Activated CD4-positive, alpha-beta T cell treated with anti-CD3 and anti-CD28 coated beads, Interleukin-2, amount 50 U/mL, for 48 hours (primary cell): ENCODE measurements around the gene SH3BP5.

Source experiments
- DNase-seq, 2 experiments: peaks; one replicate each; pipeline ENCODE4 v3.0.0-alpha.2; 2020

The SH3BP5 gene

DNA sequence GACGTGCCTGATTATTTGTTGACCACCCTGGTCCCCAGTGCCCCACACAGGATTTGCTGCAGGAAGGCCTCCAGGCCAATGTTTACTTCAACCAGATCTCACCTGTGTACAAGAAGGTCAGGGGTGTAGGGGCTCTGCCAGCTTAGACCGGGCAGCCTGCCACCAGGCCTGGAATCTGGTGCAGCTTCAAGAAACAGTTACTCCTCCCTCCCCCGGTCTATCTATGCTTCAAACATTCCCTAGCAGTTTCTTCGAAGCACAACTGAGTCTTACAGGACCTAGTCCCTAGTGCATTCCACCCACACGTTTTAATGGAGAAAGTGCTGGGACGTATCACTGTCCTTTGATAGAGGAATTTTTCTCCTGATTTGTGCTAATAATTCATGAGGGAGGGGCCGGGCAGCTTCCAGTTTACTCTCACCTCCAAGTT is 8.0 kb downstream of the SH3BP5 start:
- no peak for DNase-seq

GRCh38 chr3:15323063-15323462 is 9.3 kb downstream of the SH3BP5 start:
- DNase-seq = no peak

GRCh38 chr3:15321349-15321748 is 11.0 kb downstream of the SH3BP5 start:
- DNase-seq = no peak

- no peak for DNase-seq
Observed at GRCh38 chr3:15319575-15319974, 12.8 kb downstream of the SH3BP5 start.

GRCh38 chr3:15319136-15319535 is 13.2 kb downstream of the SH3BP5 start:
- DNase-seq = no peak

- DNase-seq = no peak
Observed at GRCh38 chr3:15318661-15319060, 13.7 kb downstream of the SH3BP5 start.

DNA sequence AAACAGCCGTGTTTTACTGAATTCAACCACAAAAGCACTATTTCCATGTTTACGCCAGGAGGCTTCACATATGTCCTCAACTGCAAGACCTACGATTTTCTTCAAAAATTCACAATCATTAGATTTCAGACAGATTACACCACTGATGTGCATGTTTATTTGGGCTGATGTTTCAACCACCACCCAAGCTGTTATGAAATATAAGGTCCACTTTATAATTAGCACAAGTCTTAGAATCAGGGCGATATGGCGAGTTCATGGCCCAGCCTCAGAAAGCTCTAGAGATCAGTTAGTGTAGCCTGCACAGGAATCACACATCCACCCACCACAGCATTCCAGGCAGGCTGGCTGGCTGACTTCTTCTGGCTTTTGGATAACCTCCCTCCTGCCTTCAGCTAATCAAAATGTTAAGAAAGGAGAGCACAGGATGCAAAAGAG is 15.4 kb downstream of the SH3BP5 start:
- DNase-seq = no peak

- no peak for DNase-seq
Observed at GRCh38 chr3:15315003-15315402, 17.4 kb downstream of the SH3BP5 start.

DNA sequence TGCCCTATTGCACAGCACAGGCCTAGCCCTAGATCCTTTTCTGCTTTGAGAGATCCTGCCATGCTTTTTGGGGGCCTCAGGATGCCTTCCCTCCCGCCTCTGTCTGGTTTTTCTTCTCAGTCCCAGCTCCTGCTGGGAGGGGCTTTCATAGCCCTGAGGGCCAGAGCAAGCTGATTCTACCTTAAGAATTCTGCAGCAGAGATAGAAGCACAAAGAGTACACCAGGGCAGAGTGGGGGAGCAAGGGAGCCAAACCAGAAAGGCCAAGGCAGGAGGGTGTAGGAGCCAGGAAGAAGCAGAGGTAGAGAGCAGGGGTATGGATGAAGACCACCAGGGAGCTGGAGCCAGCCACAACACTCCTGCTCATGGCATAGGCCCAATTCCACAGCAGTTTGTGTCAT is 18.1 kb downstream of the SH3BP5 start:
- no peak for DNase-seq

DNA sequence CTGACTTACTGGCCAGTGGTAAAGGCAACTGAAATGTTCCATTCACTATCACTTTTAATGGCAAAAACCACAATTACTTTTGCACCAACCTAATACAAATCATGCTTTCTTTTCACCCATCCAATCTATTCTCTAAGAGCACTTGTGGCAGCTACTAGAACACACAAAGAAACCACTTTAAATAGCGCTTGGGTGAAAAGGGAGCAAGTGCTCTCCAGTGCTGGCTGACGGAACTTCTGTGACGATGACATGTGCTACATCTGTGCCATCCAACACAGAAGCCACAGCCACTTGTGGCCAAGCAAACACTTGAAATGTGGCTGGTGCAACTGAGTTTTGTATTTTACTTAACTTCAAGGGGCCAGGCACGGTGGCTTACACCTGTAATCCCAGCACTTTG is 18.9 kb downstream of the SH3BP5 start:
- DNase-seq = no peak

- DNase-seq = no peak
Observed at GRCh38 chr3:15312550-15312949, 19.8 kb downstream of the SH3BP5 start.

GRCh38 chr3:15310491-15311370 is 21.7 kb downstream of the SH3BP5 start:
- DNase-seq = peak; percentile 60 to 74

DNA sequence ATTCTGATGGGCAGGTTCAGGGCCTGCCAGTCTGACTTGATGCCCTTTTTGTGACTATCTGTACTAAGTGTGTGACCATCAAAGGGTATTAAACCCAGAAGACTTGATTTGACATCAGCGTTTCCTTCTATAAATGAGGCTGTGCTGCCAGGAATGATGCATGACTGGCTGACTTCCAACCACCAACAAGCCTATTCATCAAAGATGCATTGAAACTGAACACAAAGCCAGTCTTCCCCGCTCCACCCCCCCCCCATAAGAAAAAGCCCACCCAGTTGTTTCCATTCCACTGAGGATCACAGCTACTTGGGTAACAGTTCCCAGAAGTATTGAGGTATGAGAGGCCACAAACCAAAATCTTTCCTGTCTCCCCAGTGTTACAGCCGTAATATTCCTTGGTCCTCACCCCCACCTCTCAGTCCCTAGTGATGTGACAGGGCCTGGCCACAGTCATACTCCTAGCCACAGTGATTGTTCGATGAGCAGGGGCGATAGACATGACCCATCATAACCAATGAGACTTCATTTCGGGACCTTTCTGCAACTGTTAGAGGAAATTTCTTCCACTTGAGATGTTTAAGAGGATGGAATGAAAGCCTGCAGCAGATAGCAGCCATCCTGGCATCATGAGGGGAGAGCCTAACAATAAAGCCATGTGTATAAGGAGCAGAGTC is 22.6 kb downstream of the SH3BP5 start:
- peak; percentile 67 to 73 for DNase-seq

- no peak for DNase-seq
Observed at GRCh38 chr3:15307580-15307979, 24.8 kb downstream of the SH3BP5 start.

DNA sequence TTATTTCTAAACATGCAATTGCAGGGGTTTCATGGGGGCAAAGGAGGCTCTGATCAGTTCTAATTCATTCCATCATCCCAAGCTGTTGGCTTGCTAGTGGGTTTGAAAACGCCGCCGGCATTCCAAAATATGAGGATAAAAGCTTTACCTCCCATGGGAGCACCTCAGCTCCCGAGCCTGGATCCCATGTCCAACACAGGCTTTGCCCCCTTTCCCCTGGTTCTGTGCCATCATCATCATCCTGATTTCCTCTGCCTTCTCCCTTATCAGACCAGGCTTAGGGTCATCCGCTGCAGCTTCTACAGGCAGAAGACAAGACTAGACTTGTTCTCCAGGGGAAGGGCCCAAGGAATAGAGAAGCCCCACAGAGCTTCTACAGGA is 25.4 kb downstream of the SH3BP5 start:
- no peak for DNase-seq

GRCh38 chr3:15305359-15305844 is 27.0 kb downstream of the SH3BP5 start:
- no peak for DNase-seq

DNA sequence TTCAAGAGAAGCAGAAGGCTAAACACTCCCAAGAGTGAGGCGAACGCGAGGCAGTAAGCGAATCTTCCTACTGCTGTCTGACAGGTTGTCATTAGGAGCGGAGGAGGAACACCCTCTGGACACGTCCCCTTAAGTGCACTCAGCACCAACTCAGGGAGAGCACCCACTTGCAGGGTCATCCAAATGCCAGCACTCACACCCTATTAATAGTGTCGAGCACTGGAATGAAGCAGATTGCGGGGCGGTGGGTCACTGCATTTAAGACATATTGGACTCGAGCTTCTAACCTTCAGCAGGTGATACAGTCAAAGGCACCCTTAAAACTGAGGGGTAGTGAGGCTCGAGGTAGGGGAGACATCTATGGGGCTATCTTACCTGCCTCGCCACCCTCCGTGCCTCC is 28.7 kb downstream of the SH3BP5 start:
- no peak for DNase-seq

DNA sequence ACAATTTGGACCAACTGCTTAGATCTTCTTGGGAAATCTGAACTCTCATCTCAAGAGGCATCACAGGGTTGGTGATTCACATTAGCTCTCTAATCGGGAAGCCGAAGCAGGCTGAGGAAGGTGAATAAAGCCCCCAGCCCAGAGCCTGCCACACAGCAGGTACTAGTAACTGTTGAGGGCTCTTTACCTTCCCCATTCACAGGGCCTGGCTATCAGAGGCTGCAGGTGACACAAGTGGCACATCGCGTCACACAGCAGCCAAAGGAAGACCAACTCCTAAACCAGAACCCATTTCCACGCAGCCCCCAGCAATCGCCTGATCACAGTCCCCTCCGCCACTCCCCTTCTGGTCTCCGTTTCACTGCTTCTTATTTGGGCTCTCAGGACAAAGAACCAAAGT is 29.2 kb downstream of the SH3BP5 start:
- no peak for DNase-seq

DNA sequence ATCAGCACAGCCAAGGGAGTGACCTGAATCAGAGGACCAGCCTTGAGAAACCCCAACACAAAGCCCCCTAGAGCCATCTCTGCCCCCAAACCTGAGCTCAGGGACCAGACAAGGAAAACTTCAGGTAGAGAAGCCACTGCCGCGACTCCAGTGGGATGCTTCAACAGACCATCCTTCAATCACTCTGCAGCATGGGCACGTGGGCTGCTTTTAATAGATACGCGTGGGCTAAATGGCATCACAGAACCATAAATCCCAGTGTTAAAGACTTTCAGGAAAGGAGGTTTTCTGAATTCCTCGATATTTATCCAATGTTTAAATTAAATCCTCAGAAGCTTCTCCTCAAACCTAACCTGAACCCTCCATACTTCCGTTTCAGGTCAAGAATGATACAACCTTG is 30.6 kb downstream of the SH3BP5 start:
- DNase-seq = no peak

- no peak for DNase-seq
Observed at GRCh38 chr3:15300323-15301078, 31.9 kb downstream of the SH3BP5 start.

DNA sequence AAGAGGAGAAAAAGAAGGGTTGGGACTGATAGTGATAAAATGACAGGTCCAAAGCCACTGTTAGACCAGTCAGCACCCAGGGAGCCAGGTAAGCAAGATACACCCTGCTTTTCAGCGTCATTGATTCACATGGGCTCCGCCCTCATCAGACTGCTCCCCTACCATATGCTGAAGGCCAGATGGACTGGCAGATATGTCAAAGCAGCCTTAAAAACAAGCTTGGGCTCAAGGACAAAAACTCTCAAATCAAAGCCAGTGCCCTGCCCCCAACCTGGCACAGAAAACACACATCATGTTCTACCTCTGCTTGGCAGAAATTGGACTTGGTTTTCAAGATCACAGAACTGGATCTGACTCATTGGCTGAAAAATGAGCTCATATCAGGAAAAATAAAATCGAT is 33.4 kb downstream of the SH3BP5 start:
- no peak for DNase-seq

DNA sequence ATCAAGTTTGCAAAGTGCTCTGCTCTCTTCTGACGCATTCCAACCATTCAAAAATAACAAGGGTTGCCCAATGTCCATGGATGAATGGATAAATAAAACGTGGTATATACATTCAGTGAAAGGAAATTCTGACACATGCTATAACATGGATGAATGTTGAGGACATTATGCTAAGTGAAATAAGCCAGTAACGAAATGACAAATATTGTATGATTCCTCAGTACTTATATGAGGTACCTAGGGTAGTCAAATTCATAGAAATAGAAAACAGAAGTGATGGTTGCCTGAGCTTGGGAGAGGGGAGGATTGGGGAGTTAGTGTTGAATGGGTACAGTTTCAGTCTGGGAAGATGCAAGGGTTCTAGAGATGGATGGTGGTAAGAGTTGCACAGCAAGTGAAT is 33.9 kb downstream of the SH3BP5 start:
- no peak for DNase-seq

- DNase-seq = no peak
Observed at GRCh38 chr3:15297608-15298350, 34.6 kb downstream of the SH3BP5 start.
